Suppressor macrophage (primary cell): ENCODE data around the gene DSG4.

Source experiments
- DNase-seq, 4 experiments: peaks; one replicate each; pipeline ENCODE4 v3.0.0-alpha.2; 2020 to 2022

The DSG4 gene

DNA sequence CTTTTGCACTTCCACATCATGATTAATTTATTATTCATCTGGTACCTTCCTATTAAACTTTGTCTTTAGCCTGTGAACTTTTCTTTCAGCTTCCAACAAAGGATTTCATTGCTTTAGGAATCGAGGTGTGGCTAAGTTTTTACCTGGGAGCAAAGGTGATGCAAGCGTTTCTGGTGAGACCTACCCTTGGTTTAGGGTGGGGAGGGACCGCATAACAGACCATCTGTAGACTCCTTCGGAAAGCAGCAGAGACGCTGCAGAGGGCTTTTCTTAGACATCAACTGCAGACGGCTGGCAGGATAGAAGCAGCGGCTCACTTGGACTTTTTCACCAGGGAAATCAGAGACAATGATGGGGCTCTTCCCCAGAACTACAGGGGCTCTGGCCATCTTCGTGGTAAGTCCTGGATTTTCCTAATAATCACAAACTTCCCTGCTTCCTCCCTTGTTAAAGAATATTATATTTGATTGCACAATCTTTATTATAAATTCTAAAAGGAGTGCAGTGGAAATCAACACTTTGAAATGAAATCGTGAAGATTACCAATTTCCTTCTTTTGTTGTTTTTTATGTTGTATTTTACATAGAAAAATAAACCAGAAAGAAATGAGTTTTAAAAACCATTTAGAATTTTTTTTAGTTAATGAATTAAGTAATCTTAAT lies 71.1 kb downstream of the DSG4 start, which contains the start of gene DSG3:
DSG3 (plus strand) TSS at position 212 of the 662 bp plus-strand sequence; CDS start at position 349, 137 bp downstream.
- no peak for DNase-seq

DNA sequence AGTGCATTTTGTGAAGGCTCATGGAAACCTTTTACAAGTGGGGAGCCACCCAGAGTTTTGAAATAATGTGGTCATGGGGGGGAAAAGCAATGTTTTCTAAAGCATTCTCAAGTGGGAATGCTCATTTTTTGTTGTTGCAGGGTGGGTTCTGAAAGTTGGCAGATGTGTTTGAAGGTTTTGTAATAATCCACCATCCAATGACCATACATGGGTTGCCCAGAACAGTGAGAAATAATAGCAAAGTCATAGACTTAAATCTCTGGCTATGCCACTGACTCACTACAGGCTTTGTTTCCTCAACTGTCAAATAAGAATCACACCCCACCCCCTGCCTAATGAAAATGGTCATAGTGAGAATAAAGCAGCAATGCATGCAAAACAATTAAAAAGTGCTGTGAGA lies 73.8 kb downstream of the DSG4 start:
- DNase-seq, result no peak

DNA sequence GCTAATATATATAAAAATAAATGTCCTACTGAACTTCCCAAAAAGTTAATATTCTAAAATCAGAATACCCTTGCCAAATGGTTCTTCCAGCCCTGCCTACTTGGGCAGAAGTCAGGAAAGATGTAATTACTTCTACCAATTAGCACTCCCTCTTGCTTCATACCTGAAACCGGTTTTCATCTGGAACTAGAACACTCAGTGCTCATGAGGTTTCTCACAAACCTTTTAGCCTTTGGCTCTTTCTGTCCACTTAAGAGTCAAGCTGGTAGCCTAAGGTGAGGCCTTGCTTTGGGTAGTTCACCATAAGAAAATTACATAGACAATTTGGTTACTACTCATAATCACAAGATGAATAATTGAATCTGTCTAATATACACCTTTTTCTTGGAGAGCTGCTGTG lies 75.0 kb downstream of the DSG4 start:
- DNase-seq, result no peak

DNA sequence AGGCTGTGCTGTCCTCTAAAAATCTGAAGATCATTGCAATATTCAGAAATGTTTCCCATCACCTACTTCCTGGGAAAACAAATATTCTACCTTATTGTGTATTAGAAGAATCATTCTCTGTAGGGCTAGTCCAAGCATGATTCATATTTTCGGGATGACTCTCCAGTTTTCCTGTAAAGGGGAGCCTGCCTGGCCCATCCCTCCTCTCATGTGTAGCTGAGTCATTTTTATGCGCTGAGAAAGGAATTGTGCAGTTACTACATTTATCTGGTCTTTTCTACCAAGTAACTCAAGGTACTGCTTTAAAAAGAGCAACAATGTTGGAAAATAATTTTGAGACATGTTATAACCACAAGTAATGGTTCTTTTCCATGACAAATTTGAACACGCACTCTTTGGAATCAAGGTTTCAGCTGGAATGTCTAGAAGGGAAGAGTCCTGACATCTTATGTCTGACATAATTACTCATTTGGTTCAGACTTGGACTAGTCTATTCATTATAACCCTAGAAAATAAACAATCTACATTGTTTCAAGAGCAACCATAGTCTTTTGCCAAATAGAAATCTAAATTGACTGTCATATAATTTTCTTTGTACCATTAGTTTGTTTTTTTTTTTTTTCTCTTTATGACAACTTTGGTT lies 77.6 kb downstream of the DSG4 start:
- DNase-seq, result no peak
